Psoas muscle (tissue), 8 donors: ENCODE measurements around the gene PIP4P1. TPM values are rescaled to one million over a fixed set of nuclear protein-coding genes. Genes with fewer than 3 reads are reported as not detected.

ENCODE experiments used
- ATAC-seq, 4 donors: fragments of 200-7000 bp; cut with Tn5 transposase; one replicate each; pipeline ENCODE4 v1.9.1; 2020; ENCODE audit warnings: moderate library complexity in 3 of 4, mild to moderate bottlenecking in 2 of 4
- DNase-seq, 2 donors: peaks; one replicate each; pipeline ENCODE4 v3.0.0-alpha.2; 2020
- H3K27ac ChIP-seq: fragments of 200-600 bp; one replicate; pipeline ENCODE4 v1.8.0; 2022
- H3K27me3 ChIP-seq, 3 donors: fragments of 200-600 bp in 1 of 3; one replicate each; pipeline versions ENCODE4 v1.6.1 to v1.8.0; 2013 to 2022; ENCODE audit warnings: low read length in 2 of 3, mild to moderate bottlenecking in 2 of 3, moderate library complexity in 1 of 3; ENCODE audit not compliant: insufficient read depth in 3 of 3
- H3K36me3 ChIP-seq, 2 donors: fragments of 200-600 bp in 1 of 2; one replicate each; pipeline versions ENCODE4 v1.6.1 to v1.8.0; 2013 to 2022; ENCODE audit warnings: low read depth in 1 of 2, mild to moderate bottlenecking in 1 of 2, moderate library complexity in 1 of 2; ENCODE audit not compliant: insufficient read depth in 1 of 2
- H3K4me1 ChIP-seq: fragments of 200-600 bp; one replicate; pipeline ENCODE4 v1.8.0; 2022
- H3K4me3 ChIP-seq: fragments of 200-600 bp; one replicate; pipeline ENCODE4 v1.8.0; 2022; ENCODE audit warnings: mild to moderate bottlenecking
- H3K9me3 ChIP-seq: fragments of 200-600 bp; one replicate; pipeline ENCODE4 v1.8.0; 2022
- CTCF ChIP-seq: fragments of 200-600 bp; IDR thresholded peaks from one replicate; pipeline ENCODE4 v1.8.0; 2022; ENCODE audit warnings: antibody characterized with exemption
- WGBS, 3 donors: extraction: QIAGEN DNeasy Blood & Tissue Kit; methylation state at CpG; one replicate each; pipeline versions ENCODE4 v1.1.6 to v1.1.7; 2013; 5-methylcytosine and 5-hydroxymethylcytosine counted together
- intact Hi-C, 2 donors: fragments of 100-400 bp; cut with DNase I; formaldehyde crosslinking; loops; one replicate each; pipeline versions ENCODE4 v1.11.0 to v1.14.2; 2022
- polyA plus RNA-seq, 3 donors: library from polyadenylated mRNA; stranded (reverse); fragments of 200-250 nt; gene quantifications; one replicate each; pipeline ENCODE4 v1.2.3, GENCODE V29; 2013
- total RNA-seq, 4 donors: library from RNA; stranded (reverse); fragmentation: NEBNext Ultra II Directional in 2 of 4; extraction: Animal tissue kit (Norgen Biotek cat#: 25700) in 2 of 4; gene quantifications; one replicate each; pipeline versions ENCODE4 v1.2.1 to v1.2.4, GENCODE V29; 2021 to 2023
- donor health status: healthy with polysubstance abuse.
- donor health status: DM: no; HTN: no; CAD: no; lungs with moderate emphysema.
- donor health status: Bipolar disorder and iron deficiency.
- donor health status: healthy.
- donor health status: DM: yes; HTN: yes; CAD: no.
- donor health status: DM: no; HTN: no; CAD: no.
- donor health status: DM: no; HTN: no; CAD: no.
- donor health status: DM: yes; HTN: yes; CAD: no.

PIP4P1 gene
- total and polyA plus RNA-seq, 7 donors, result 15.6 to 56.5 (median 23.1) TPM

GRCh38 chr14:20489093-20489994 lies 28.1 kb upstream of the PIP4P1 start:
- H3K27me3 ChIP-seq, result peaks cover 0 to 6% (median 0%) of the 10 kb centered on the region in 3 donors
- no peak overlapping the region for H3K4me3 ChIP-seq
- H3K36me3 ChIP-seq, result no peaks in the 10 kb centered on the region
- DNase-seq, result no peak
- ATAC-seq, result no peak
- WGBS, 3 donors, result 44 to 47% (median 44%) methylated on average over 6 of the region's 6 CpGs
- H3K27ac ChIP-seq, result no peak overlapping the region
- H3K9me3 ChIP-seq, result no peaks in the 10 kb centered on the region
- H3K4me1 ChIP-seq, result no peaks in the 10 kb centered on the region
- TF ChIP-seq CTCF, result no peak
- intact Hi-C loops, result loop anchor here in 1 of 2 donors (10.0 kb wide), 1 partner anchor 75 kb away; the partner anchor contains the start of gene RNASE9

GRCh38 chr14:20487396-20487725 lies 26.1 kb upstream of the PIP4P1 start:
- Histone ChIP-seq H3K4me3 (no peak overlapping the region), H3K36me3 (no peaks in the 10 kb centered on the region), H3K27me3 (peaks cover 0 to 6% (median 0%) of the 10 kb centered on the region in 3 donors), H3K4me1 (no peaks in the 10 kb centered on the region), H3K9me3 (no peaks in the 10 kb centered on the region), H3K27ac (no peak overlapping the region)
- intact Hi-C loops, result loop anchor here in 1 of 2 donors (10.0 kb wide), 1 partner anchor 77 kb away; the partner anchor contains the start of gene RNASE9
- TF ChIP-seq CTCF, result no peak
- no peak for DNase-seq
- ATAC-seq, result no peak

GRCh38 chr14:20486684-20487395 lies 25.6 kb upstream of the PIP4P1 start:
- Histone ChIP-seq H3K36me3 (no peaks in the 10 kb centered on the region), H3K9me3 (no peaks in the 10 kb centered on the region), H3K4me1 (no peaks in the 10 kb centered on the region), H3K27ac (no peak overlapping the region), H3K4me3 (no peak overlapping the region), H3K27me3 (peaks cover 0 to 6% (median 0%) of the 10 kb centered on the region in 3 donors)
- no peak for TF ChIP-seq CTCF
- ATAC-seq, result no peak
- intact Hi-C loops, result loop anchor here in 1 of 2 donors (10.0 kb wide), 1 partner anchor 78 kb away; the partner anchor contains the start of gene RNASE9
- DNase-seq, result no peak
- WGBS, 3 donors, result 77 to 83% (median 82%) methylated on average over 8 of the region's 8 CpGs

GRCh38 chr14:20485900-20486299 lies 24.7 kb upstream of the PIP4P1 start:
- H3K27me3 ChIP-seq, result peaks cover 0 to 6% (median 0%) of the 10 kb centered on the region in 3 donors
- intact Hi-C loops, result loop anchor here in 1 of 2 donors (10.0 kb wide), 1 partner anchor 79 kb away; the partner anchor contains the start of gene RNASE9
- H3K27ac ChIP-seq, result no peak overlapping the region
- H3K9me3 ChIP-seq, result no peaks in the 10 kb centered on the region
- no peaks in the 10 kb centered on the region for H3K36me3 ChIP-seq
- no peak for TF ChIP-seq CTCF
- ATAC-seq (no peak), DNase-seq (no peak)
- no peak overlapping the region for H3K4me3 ChIP-seq
- H3K4me1 ChIP-seq, result no peaks in the 10 kb centered on the region
- WGBS, 3 donors, result 69 to 76% (median 74%) methylated on average over 7 of the region's 7 CpGs
